Measurements from ENCODE around the gene GATA2. TPM values are rescaled to one million over a fixed set of nuclear protein-coding genes. Genes with fewer than 3 reads are reported as not detected.

GATA2 gene
- total RNA-seq, 1 donor from 2014 or later = 1.7 TPM

GRCh38 chr3:128443771-128444170 is 49.2 kb downstream of the GATA2 start:
- no peak overlapping the region for H3K27ac Mint-ChIP-seq
- peaks cover 2% of the 10 kb centered on the region for H3K4me1 Mint-ChIP-seq (ENCODE audit: low read depth)
- no peaks in the 10 kb centered on the region for H3K9me3 Mint-ChIP-seq (ENCODE audit: low read depth)
- no peaks in the 10 kb centered on the region for H3K36me3 Mint-ChIP-seq (ENCODE audit: insufficient read depth)
- H3K4me3 Mint-ChIP-seq (ENCODE audit: low read depth) = no peak overlapping the region
- H3K27me3 Mint-ChIP-seq = peaks cover 51% of the 10 kb centered on the region
- no peak for TF ChIP-seq CTCF (IDR thresholded peaks at IDR 0.05; ENCODE audit: unreplicated experiment)
- no peak for DNase-seq (ENCODE audit: low spot score, unreplicated experiment)

- Mint-ChIP-seq H3K27ac (no peak overlapping the region), H3K4me1 (ENCODE audit: low read depth) (no peaks in the 10 kb centered on the region)
Observed at GRCh38 chr3:128442949-128443348, 50.1 kb downstream of the GATA2 start.

GRCh38 chr3:128442070-128442469 is 50.9 kb downstream of the GATA2 start:
- DNase-seq (ENCODE audit: low spot score, unreplicated experiment) = no peak
- Mint-ChIP-seq H3K36me3 (ENCODE audit: insufficient read depth) (no peaks in the 10 kb centered on the region), H3K9me3 (ENCODE audit: low read depth) (no peaks in the 10 kb centered on the region), H3K27me3 (peaks cover 42% of the 10 kb centered on the region), H3K27ac (no peak overlapping the region), H3K4me3 (ENCODE audit: low read depth) (no peak overlapping the region), H3K4me1 (ENCODE audit: low read depth) (peaks cover 2% of the 10 kb centered on the region)
- TF ChIP-seq CTCF (IDR thresholded peaks at IDR 0.05; ENCODE audit: unreplicated experiment) = no peak

More at GRCh38 chr3:128442949-128443348, 50.1 kb downstream of the GATA2 start:
- no peak for TF ChIP-seq CTCF (IDR thresholded peaks at IDR 0.05; ENCODE audit: unreplicated experiment)
- DNase-seq (ENCODE audit: low spot score, unreplicated experiment) = no peak
- H3K9me3 Mint-ChIP-seq (ENCODE audit: low read depth) = no peaks in the 10 kb centered on the region
- H3K4me3 Mint-ChIP-seq (ENCODE audit: low read depth) = no peak overlapping the region
- H3K27me3 Mint-ChIP-seq = peaks cover 46% of the 10 kb centered on the region
- no peaks in the 10 kb centered on the region for H3K36me3 Mint-ChIP-seq (ENCODE audit: insufficient read depth)

GRCh38 chr3:128439226-128439625 is 53.8 kb downstream of the GATA2 start:
- no peak overlapping the region for H3K4me3 Mint-ChIP-seq (ENCODE audit: low read depth)
- peaks cover 33% of the 10 kb centered on the region for H3K27me3 Mint-ChIP-seq
- no peaks in the 10 kb centered on the region for H3K36me3 Mint-ChIP-seq (ENCODE audit: insufficient read depth)
- no peak for DNase-seq (ENCODE audit: low spot score, unreplicated experiment)
- no peak overlapping the region for H3K27ac Mint-ChIP-seq
- no peak for TF ChIP-seq CTCF (IDR thresholded peaks at IDR 0.05; ENCODE audit: unreplicated experiment)
- peaks cover 20% of the 10 kb centered on the region for H3K4me1 Mint-ChIP-seq (ENCODE audit: low read depth)
- H3K9me3 Mint-ChIP-seq (ENCODE audit: low read depth) = peaks cover 5% of the 10 kb centered on the region

GRCh38 chr3:128438488-128439072 is 54.4 kb downstream of the GATA2 start:
- DNase-seq (ENCODE audit: low spot score, unreplicated experiment) = no peak
- Mint-ChIP-seq H3K4me1 (ENCODE audit: low read depth) (peaks cover 24% of the 10 kb centered on the region), H3K27ac (no peak overlapping the region), H3K4me3 (ENCODE audit: low read depth) (no peak overlapping the region), H3K27me3 (peaks cover 28% of the 10 kb centered on the region), H3K36me3 (ENCODE audit: insufficient read depth) (no peaks in the 10 kb centered on the region), H3K9me3 (ENCODE audit: low read depth) (peaks cover 5% of the 10 kb centered on the region)
- peak; percentile 39 for TF ChIP-seq CTCF (IDR thresholded peaks at IDR 0.05; ENCODE audit: unreplicated experiment)

All from progenitor cell of endocrine pancreas (in vitro differentiated cells).